B cell (primary cell): ENCODE measurements around the gene NUB1. TPM values are rescaled to one million over a fixed set of nuclear protein-coding genes. Genes with fewer than 3 reads are reported as not detected.
A peak's percentile ranks its signal among the peaks of the same experiment; 100 is the strongest.

Experiments
- ATAC-seq: fragments of 200-7000 bp; cut with Tn5 transposase; one replicate; pipeline ENCODE4 v1.10.0; 2021; ENCODE audit warnings: low read depth, mild to moderate bottlenecking, moderate number of reproducible peaks, moderate library complexity
- CTCF ChIA-PET: fragments of 350-600 bp; sonication (Branson Sonifier 250); formaldehyde crosslinking; loops from one replicate; lab custom pipeline; 2021; ENCODE audit warnings: antibody characterized with exemption, inconsistent platforms; lab: Charles Lee
- POLR2A ChIA-PET: fragments of 350-600 bp; sonication (Branson Sonifier 250); formaldehyde crosslinking; loops from one replicate; lab custom pipeline; 2021; ENCODE audit warnings: antibody characterized with exemption; lab: Charles Lee
- DNase-seq: peaks from one replicate; pipeline ENCODE4 v3.0.0; 2013
- H2AFZ ChIP-seq: 2 replicates; pipeline ENCODE4 v1.6.1; 2012; ENCODE audit warnings: mild to moderate bottlenecking, low read depth, low read length; ENCODE audit not compliant: insufficient read depth, poor library complexity, severe bottlenecking
- H3K27ac ChIP-seq, 2 donors: 1 replicate in 1 of 2; 2 replicates in 1 of 2; pipeline ENCODE4 v1.5.1; 2012 to 2013; ENCODE audit warnings: low read length in 2 of 2, mild to moderate bottlenecking in 2 of 2, moderate library complexity in 1 of 2
- H3K27me3 ChIP-seq, 4 experiments: fragments of 200-600 bp in 1 of 4; sonication (generic) in 1 of 4; replicated peaks in 1 of 4; 1 replicate in 2 of 4; 2 replicates in 2 of 4; pipeline versions ENCODE4 v1.6.1 to v1.7.0; 2013 to 2016; ENCODE audit warnings: low read length in 3 of 4, mild to moderate bottlenecking in 2 of 4, mixed read lengths in 1 of 4, moderate library complexity in 1 of 4; ENCODE audit not compliant: insufficient read depth in 4 of 4, control insufficient read depth in 3 of 4; ENCODE audit errors: control extremely low read depth in 1 of 4
- H3K36me3 ChIP-seq, 2 experiments: replicated peaks in 1 of 2; 1 replicate in 1 of 2; 2 replicates in 1 of 2; pipeline versions ENCODE4 v1.6.1 to v1.7.1; 2013; ENCODE audit warnings: low read length in 1 of 2; ENCODE audit not compliant: insufficient read depth in 2 of 2, control insufficient read depth in 1 of 2; ENCODE audit errors: control extremely low read depth in 1 of 2, extremely low read depth in 1 of 2
- H3K4me1 ChIP-seq, 2 donors: fragments of 200-600 bp in 1 of 2; sonication (generic) in 1 of 2; 1 replicate in 1 of 2; 2 replicates in 1 of 2; pipeline versions ENCODE4 v1.5.1 to v1.6.1; 2013 to 2017; ENCODE audit warnings: low read length in 2 of 2; ENCODE audit not compliant: control insufficient read depth in 2 of 2, insufficient read depth in 2 of 2
- H3K4me2 ChIP-seq: replicated peaks from 2 replicates; pipeline ENCODE3; 2012; ENCODE audit warnings: mild to moderate bottlenecking, low read depth, low read length; ENCODE audit not compliant: poor library complexity, severe bottlenecking
- H3K4me3 ChIP-seq, 5 experiments: fragments of 200-600 bp in 1 of 5; sonication (generic) in 1 of 5; 1 replicate in 3 of 5; 2 replicates in 2 of 5; pipeline versions ENCODE4 v1.5.1 to v1.7.0; 2011 to 2016; ENCODE audit warnings: low read length in 4 of 5, mild to moderate bottlenecking in 4 of 5, low read depth in 2 of 5, control low read depth in 1 of 5, moderate library complexity in 1 of 5; ENCODE audit not compliant: insufficient read depth in 1 of 5; ENCODE audit errors: control extremely low read depth in 1 of 5, extremely low read depth in 1 of 5
- H3K79me2 ChIP-seq: fragments of 200-600 bp; sonication (generic); one replicate; pipeline ENCODE4 v1.6.0; 2016; ENCODE audit warnings: low read length; ENCODE audit not compliant: control insufficient read depth, insufficient read depth
- H3K9ac ChIP-seq: fragments of 200-600 bp; sonication (generic); 2 replicates; pipeline ENCODE4 v1.6.1; 2017; ENCODE audit warnings: mild to moderate bottlenecking, low read length, moderate library complexity
- H3K9me3 ChIP-seq, 3 donors: one replicate each; pipeline versions ENCODE4 v1.6.1 to v1.7.1; 2013; ENCODE audit warnings: low read length in 2 of 3; ENCODE audit not compliant: control insufficient read depth in 2 of 3, insufficient read depth in 1 of 3; ENCODE audit errors: control extremely low read depth in 1 of 3
- H4K20me1 ChIP-seq: 2 replicates; pipeline ENCODE4 v1.6.0; 2012; ENCODE audit warnings: mild to moderate bottlenecking, low read length; ENCODE audit not compliant: insufficient read depth, control insufficient read depth, poor library complexity, severe bottlenecking
- H3K27ac Mint-ChIP-seq: one replicate; pipeline ENCODE4 v1.8.0; 2021; ENCODE audit warnings: mixed read lengths
- H3K27me3 Mint-ChIP-seq: one replicate; pipeline ENCODE4 v1.8.0; 2021; ENCODE audit warnings: mixed read lengths
- H3K4me1 Mint-ChIP-seq: one replicate; pipeline ENCODE4 v1.8.0; 2021; ENCODE audit warnings: mixed read lengths
- H3K4me3 Mint-ChIP-seq: one replicate; pipeline ENCODE4 v1.8.0; 2021; ENCODE audit warnings: mixed read lengths
- H3K9me3 Mint-ChIP-seq: one replicate; pipeline ENCODE4 v1.8.0; 2022; ENCODE audit warnings: mixed read lengths; ENCODE audit not compliant: insufficient read depth
- EZH2 ChIP-seq: IDR thresholded peaks from 2 replicates; pipeline ENCODE4 v1.6.1; 2012; ENCODE audit warnings: borderline replicate concordance, low read depth, mild to moderate bottlenecking, moderate library complexity, low read length; ENCODE audit not compliant: insufficient read depth, poor library complexity, severe bottlenecking
- WGBS: methylation state at CpG from one replicate; pipeline ENCODE4 v1.1.5; 2013; ENCODE audit warnings: missing lambda C conversion rate; ENCODE audit not compliant: insufficient coverage; 5-methylcytosine and 5-hydroxymethylcytosine counted together
- intact Hi-C: fragments of 100-400 bp; cut with micrococcal nuclease; formaldehyde crosslinking; loops from one replicate; pipeline ENCODE4 v1.10.0; 2022
- polyA plus RNA-seq: library from polyadenylated mRNA; depleted of rRNA; stranded (reverse); fragments of >200 nt; gene quantifications from 2 replicates; pipeline ENCODE4 v1.2.3, GENCODE V29; 2012
- total RNA-seq, 2 donors: library from RNA; stranded (reverse); fragments of 120-200 nt in 1 of 2; gene quantifications; 1 replicate in 1 of 2; 2 replicates in 1 of 2; pipeline versions ENCODE4 v1.2.3 to v1.2.4, GENCODE V29; 2013 to 2022
- TF ChIP-seq, protein P1 (sequence below): fragments of 200-600 bp; IDR thresholded peaks from one replicate; pipeline ENCODE4 v1.8.0; 2022; ENCODE audit warnings: antibody characterized with exemption, mild to moderate bottlenecking

Gene NUB1
- total and polyA plus RNA-seq, 2 donors (not counting 1 experiment from before 2014, with no cell fraction given) = 55.0 to 104 TPM

DNA sequence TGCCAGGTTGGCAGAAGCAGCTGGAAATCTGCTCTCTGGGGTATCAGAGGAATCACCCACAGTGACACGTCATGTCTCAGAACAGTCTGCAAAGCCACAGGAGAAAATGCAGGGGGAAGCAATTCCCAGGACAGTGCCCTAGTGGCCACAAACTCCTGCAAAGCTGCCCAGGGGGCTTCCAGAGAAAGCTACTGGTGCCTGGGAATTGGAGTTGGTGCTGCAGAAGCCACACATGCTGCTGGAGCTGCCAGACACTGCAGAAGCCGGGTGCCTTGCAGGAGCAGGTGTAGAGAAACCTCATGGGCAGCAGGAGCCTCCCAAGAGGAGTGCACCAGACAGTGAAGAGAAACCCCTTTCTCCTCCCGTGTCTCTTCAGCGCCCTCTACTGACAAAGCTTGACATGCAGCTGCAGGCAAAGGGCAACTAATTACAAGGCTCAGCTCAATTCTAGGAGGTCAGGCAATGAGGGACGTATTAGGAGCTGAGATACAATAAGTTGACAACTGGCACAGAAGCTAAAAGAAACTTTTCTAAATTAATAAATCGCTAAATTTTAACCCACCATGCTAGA is 30.2 kb upstream of the NUB1 start:
- intact Hi-C loops = no loop called here
- Mint-ChIP-seq H3K27me3 (peaks cover 11% of the 10 kb centered on the region), H3K4me1 (peaks cover 2% of the 10 kb centered on the region), H3K27ac (no peak overlapping the region), H3K9me3 (no peaks in the 10 kb centered on the region), H3K4me3 (no peak overlapping the region)
- H3K27ac ChIP-seq = no peak overlapping the region
- H3K4me2 ChIP-seq = no peak overlapping the region
- DNase-seq (peak; percentile 14), ATAC-seq (no peak)
- TF ChIP-seq EZH2 = no peak
- TF ChIP-seq, protein P1, sequence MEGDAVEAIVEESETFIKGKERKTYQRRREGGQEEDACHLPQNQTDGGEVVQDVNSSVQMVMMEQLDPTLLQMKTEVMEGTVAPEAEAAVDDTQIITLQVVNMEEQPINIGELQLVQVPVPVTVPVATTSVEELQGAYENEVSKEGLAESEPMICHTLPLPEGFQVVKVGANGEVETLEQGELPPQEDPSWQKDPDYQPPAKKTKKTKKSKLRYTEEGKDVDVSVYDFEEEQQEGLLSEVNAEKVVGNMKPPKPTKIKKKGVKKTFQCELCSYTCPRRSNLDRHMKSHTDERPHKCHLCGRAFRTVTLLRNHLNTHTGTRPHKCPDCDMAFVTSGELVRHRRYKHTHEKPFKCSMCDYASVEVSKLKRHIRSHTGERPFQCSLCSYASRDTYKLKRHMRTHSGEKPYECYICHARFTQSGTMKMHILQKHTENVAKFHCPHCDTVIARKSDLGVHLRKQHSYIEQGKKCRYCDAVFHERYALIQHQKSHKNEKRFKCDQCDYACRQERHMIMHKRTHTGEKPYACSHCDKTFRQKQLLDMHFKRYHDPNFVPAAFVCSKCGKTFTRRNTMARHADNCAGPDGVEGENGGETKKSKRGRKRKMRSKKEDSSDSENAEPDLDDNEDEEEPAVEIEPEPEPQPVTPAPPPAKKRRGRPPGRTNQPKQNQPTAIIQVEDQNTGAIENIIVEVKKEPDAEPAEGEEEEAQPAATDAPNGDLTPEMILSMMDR = no peak
- H3K9ac ChIP-seq = no peak overlapping the region
- H4K20me1 ChIP-seq = no peaks in the 10 kb centered on the region
- POLR2A ChIA-PET = no interaction called here
- H3K4me1 ChIP-seq = peaks cover 0 to 3% of the 10 kb centered on the region in 2 donors
- peaks cover 0 to 23% (median 0%) of the 10 kb centered on the region in 4 experiments for H3K27me3 ChIP-seq
- H3K4me3 ChIP-seq = no peak overlapping the region
- H3K36me3 ChIP-seq = no peaks in the 10 kb centered on the region
- H3K79me2 ChIP-seq = no peaks in the 10 kb centered on the region
- peaks cover 0 to 11% (median 7%) of the 10 kb centered on the region in 3 donors for H3K9me3 ChIP-seq
- CTCF ChIA-PET = interaction anchor here (0.7 to 3.9 kb wide), 7 partner anchors 27 to 449 kb away, joined by 3 to 38 read pairs (median 4); partner anchors contain the start of gene NUB1
- WGBS = 59% methylated on average over 4 of the region's 6 CpGs
- H2AFZ ChIP-seq = no peak overlapping the region

DNA sequence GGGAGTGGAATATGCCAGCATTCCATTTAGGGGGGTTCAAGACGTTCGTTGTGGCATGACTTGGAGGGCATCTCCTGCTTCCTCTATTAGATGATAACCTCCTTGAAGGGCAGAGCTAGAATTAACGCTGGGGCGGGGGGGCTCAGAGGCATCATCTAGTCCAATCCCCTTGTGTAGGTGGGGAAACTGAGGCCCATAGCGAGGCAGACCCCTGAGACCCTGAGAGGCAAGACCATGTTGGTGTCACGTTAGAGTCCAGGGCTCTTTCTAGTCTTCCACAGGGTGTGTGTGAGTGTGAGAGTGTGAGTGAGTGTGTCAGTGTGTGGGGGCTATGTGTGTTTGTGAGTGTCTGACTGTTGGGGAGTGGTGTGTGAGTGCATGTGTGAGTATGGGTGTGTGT is 29.3 kb upstream of the NUB1 start:
- DNase-seq (peak; percentile 1), ATAC-seq (no peak)
- Histone ChIP-seq H3K4me1 (peaks cover 0 to 3% of the 10 kb centered on the region in 2 donors), H3K27me3 (peaks cover 0 to 15% (median 0%) of the 10 kb centered on the region in 4 experiments), H3K27ac (no peak overlapping the region), H2AFZ (no peak overlapping the region), H3K4me3 (no peak overlapping the region), H3K9me3 (peaks cover 0 to 11% (median 7%) of the 10 kb centered on the region in 3 donors), H3K9ac (no peak overlapping the region), H3K79me2 (no peaks in the 10 kb centered on the region), H3K4me2 (no peak overlapping the region), H4K20me1 (no peaks in the 10 kb centered on the region), H3K36me3 (no peaks in the 10 kb centered on the region)
- peaks cover 2% of the 10 kb centered on the region for H3K4me1 Mint-ChIP-seq
- H3K9me3 Mint-ChIP-seq = no peaks in the 10 kb centered on the region
- 95% methylated on average over 4 of the region's 6 CpGs for WGBS
- ChIA-PET POLR2A (no interaction called here), CTCF (interaction anchor here (0.6 to 3.9 kb wide), 4 partner anchors 28 to 374 kb away, joined by 4 to 38 read pairs (median 7); no protein-coding TSS in a partner anchor)
- H3K4me3 Mint-ChIP-seq = no peak overlapping the region
- no peak for TF ChIP-seq EZH2
- TF ChIP-seq, protein P1 = no peak
- H3K27me3 Mint-ChIP-seq = peaks cover 4% of the 10 kb centered on the region
- intact Hi-C loops = no loop called here
- no peak overlapping the region for H3K27ac Mint-ChIP-seq
